ENCODE measurements around the gene AMPH.
"Not testable (repeated sequence)": the region's sequence is repeated elsewhere in the genome, so short reads cannot be mapped to it uniquely, and the experiment has no call there.

AMPH gene

GRCh38 chr7:38409531-38409930 is 221.6 kb downstream of the AMPH start:
- no peaks in the 10 kb centered on the region for H3K27me3 ChIP-seq (ENCODE audit: insufficient read depth, low read depth)
- H2AFZ ChIP-seq (ENCODE audit: low read depth) = no peak overlapping the region
- no peak overlapping the region for H3K4me2 ChIP-seq
- H3K9ac ChIP-seq = no peak overlapping the region
- no peaks in the 10 kb centered on the region for H3K36me3 ChIP-seq (ENCODE audit: insufficient read depth)
- no peaks in the 10 kb centered on the region for H3K4me1 ChIP-seq (ENCODE audit: low read depth, poor library complexity, severe bottlenecking)
- no peaks in the 10 kb centered on the region for H4K20me1 ChIP-seq (ENCODE audit: insufficient read depth)
- TF ChIP-seq, protein P1, sequence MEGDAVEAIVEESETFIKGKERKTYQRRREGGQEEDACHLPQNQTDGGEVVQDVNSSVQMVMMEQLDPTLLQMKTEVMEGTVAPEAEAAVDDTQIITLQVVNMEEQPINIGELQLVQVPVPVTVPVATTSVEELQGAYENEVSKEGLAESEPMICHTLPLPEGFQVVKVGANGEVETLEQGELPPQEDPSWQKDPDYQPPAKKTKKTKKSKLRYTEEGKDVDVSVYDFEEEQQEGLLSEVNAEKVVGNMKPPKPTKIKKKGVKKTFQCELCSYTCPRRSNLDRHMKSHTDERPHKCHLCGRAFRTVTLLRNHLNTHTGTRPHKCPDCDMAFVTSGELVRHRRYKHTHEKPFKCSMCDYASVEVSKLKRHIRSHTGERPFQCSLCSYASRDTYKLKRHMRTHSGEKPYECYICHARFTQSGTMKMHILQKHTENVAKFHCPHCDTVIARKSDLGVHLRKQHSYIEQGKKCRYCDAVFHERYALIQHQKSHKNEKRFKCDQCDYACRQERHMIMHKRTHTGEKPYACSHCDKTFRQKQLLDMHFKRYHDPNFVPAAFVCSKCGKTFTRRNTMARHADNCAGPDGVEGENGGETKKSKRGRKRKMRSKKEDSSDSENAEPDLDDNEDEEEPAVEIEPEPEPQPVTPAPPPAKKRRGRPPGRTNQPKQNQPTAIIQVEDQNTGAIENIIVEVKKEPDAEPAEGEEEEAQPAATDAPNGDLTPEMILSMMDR (conservative IDR thresholded peaks at IDR 0.05; ENCODE audit: low read depth, low read length) = no peak
- H3K79me2 ChIP-seq (ENCODE audit: insufficient read depth, low read depth) = no peaks in the 10 kb centered on the region
- H3K4me3 ChIP-seq (IDR thresholded peaks at IDR 0.05; ENCODE audit: insufficient read depth, low read depth, low read length) = no peak overlapping the region
- H3K27ac ChIP-seq = no peak overlapping the region

DNA sequence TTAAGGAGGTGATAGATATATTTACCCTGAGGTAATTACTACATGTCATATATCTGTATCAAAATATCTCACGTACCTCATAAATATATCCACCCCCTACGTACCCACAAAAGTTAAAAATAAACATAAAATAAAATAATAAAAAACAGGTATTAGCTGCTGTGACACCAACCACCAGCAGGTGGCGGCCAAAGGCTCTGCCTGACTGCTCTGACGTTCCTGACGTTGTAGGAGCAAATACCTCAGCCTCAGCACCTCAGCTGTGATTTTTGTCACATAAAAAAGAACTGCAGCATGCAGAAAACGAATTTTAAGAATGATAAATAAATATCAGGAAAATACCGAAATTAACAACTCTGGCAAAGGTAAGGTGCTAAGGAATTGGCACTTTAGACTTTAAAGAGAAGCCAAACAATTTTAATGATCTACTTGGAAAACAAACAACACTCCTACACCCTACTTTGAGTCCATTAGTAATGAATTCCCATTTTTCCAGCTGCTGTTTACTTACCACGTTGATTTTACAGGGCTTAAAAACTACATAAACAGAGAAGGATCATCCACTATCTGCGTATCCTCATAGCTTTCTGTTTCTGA is 232.3 kb downstream of the AMPH start:
- Histone ChIP-seq H3K9ac (no peak overlapping the region), H3K36me3 (ENCODE audit: insufficient read depth) (no peaks in the 10 kb centered on the region), H3K79me2 (ENCODE audit: insufficient read depth, low read depth) (no peaks in the 10 kb centered on the region), H2AFZ (ENCODE audit: low read depth) (no peak overlapping the region), H3K4me3 (IDR thresholded peaks at IDR 0.05; ENCODE audit: insufficient read depth, low read depth, low read length) (no peak overlapping the region), H3K27ac (no peak overlapping the region), H3K27me3 (ENCODE audit: insufficient read depth, low read depth) (no peaks in the 10 kb centered on the region), H3K4me2 (no peak overlapping the region), H3K4me1 (ENCODE audit: low read depth, poor library complexity, severe bottlenecking) (peaks cover 8% of the 10 kb centered on the region), H4K20me1 (ENCODE audit: insufficient read depth) (no peaks in the 10 kb centered on the region)
- TF ChIP-seq, protein P1 (conservative IDR thresholded peaks at IDR 0.05; ENCODE audit: low read depth, low read length) = peak; percentile 92

DNA sequence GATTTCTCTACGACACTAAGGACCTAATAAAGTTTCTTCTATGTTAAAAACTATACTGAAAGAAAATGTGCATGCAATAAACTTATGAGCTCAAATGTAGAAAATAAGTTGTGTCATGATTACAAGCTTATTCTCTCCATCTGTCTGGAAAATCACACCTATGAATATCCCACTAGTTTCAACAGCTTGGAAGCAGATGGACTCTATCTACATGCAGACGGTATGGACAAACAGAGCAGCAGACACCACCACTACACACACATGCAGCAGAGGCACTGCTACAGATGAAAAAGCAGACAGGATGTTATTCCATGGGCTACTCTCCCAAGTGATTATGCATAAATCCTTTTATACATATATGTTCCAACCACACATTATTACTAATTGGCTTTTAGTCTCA is 234.3 kb downstream of the AMPH start:
- TF ChIP-seq, protein P1 (conservative IDR thresholded peaks at IDR 0.05; ENCODE audit: low read depth, low read length) = no peak
- H3K36me3 ChIP-seq (ENCODE audit: insufficient read depth) = no peaks in the 10 kb centered on the region
- no peaks in the 10 kb centered on the region for H3K27me3 ChIP-seq (ENCODE audit: insufficient read depth, low read depth)
- H4K20me1 ChIP-seq (ENCODE audit: insufficient read depth) = no peaks in the 10 kb centered on the region
- no peak overlapping the region for H2AFZ ChIP-seq (ENCODE audit: low read depth)
- no peaks in the 10 kb centered on the region for H3K79me2 ChIP-seq (ENCODE audit: insufficient read depth, low read depth)
- no peak overlapping the region for H3K4me2 ChIP-seq
- H3K4me3 ChIP-seq (IDR thresholded peaks at IDR 0.05; ENCODE audit: insufficient read depth, low read depth, low read length) = no peak overlapping the region
- no peak overlapping the region for H3K27ac ChIP-seq
- peaks cover 12% of the 10 kb centered on the region for H3K4me1 ChIP-seq (ENCODE audit: low read depth, poor library complexity, severe bottlenecking)
- no peak overlapping the region for H3K9ac ChIP-seq

DNA sequence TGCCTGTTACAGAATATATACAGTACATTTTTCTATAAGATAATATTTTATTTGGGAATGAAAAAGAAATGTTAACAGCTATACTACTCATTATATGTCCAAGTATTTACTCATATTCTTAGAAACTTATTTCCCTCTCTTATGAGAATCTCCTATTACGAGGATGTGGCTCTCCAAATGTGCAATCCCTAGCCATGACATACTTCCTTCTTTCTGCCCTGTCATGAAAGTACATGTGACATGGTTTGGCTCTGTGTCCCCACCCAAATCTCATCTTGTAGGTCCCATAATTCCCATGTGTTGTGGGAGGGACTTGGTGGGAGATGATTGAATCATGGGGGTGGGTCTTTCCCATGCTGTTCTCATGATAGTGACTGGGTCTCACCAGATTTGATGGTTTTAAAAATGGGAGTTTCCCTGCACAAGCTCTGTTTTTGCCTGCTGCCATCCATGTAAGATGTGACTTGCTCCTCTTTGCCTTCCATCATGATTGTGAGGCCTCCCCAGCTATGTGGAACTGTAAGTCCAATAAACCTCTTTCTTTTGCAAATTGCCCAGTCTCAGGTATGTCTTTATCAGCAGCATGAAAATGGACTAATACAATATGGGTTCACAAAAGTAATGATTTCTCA is 235.1 kb downstream of the AMPH start:
- not testable (repeated sequence) for H3K27me3 ChIP-seq (ENCODE audit: insufficient read depth, low read depth); H3K9ac ChIP-seq

DNA sequence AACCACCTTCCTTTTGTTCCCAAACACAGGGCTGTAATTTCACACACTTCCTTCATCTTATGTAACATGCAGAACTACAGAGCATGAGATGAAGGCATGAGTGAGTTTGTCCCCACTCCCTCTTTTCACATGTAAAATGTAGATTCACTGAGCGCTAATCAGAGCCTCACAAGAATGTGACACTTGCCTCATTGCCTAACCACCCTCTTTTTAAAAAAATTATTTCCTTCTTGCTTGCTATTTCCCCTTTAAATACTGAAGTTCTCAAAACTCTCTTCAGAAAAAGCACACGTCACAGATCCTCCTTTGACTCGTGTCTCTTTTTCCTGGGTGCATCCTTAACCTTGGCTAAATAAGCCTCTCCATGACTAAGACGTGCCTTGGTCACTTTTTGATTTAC is 236.5 kb downstream of the AMPH start:
- no peak overlapping the region for H2AFZ ChIP-seq (ENCODE audit: low read depth)
- no peak overlapping the region for H3K4me3 ChIP-seq (IDR thresholded peaks at IDR 0.05; ENCODE audit: insufficient read depth, low read depth, low read length)
- no peak overlapping the region for H3K9ac ChIP-seq
- no peaks in the 10 kb centered on the region for H4K20me1 ChIP-seq (ENCODE audit: insufficient read depth)
- no peaks in the 10 kb centered on the region for H3K36me3 ChIP-seq (ENCODE audit: insufficient read depth)
- H3K4me1 ChIP-seq (ENCODE audit: low read depth, poor library complexity, severe bottlenecking) = peaks cover 12% of the 10 kb centered on the region
- H3K27me3 ChIP-seq (ENCODE audit: insufficient read depth, low read depth) = no peaks in the 10 kb centered on the region
- no peak overlapping the region for H3K27ac ChIP-seq
- H3K79me2 ChIP-seq (ENCODE audit: insufficient read depth, low read depth) = no peaks in the 10 kb centered on the region
- H3K4me2 ChIP-seq = no peak overlapping the region
- TF ChIP-seq, protein P1 (conservative IDR thresholded peaks at IDR 0.05; ENCODE audit: low read depth, low read length) = no peak

More for the DNA sequence above, 235.1 kb downstream of the AMPH start:
- not testable (repeated sequence) for H3K27ac ChIP-seq; H3K4me2 ChIP-seq; H3K79me2 ChIP-seq (ENCODE audit: insufficient read depth, low read depth); H3K36me3 ChIP-seq (ENCODE audit: insufficient read depth); H3K4me3 ChIP-seq (IDR thresholded peaks at IDR 0.05; ENCODE audit: insufficient read depth, low read depth, low read length); H2AFZ ChIP-seq (ENCODE audit: low read depth); H4K20me1 ChIP-seq (ENCODE audit: insufficient read depth)
- H3K4me1 ChIP-seq (ENCODE audit: low read depth, poor library complexity, severe bottlenecking) = peaks cover 12% of the 10 kb centered on the region
